Tibial nerve (tissue), 4 donors: ENCODE data around the gene AOAH. TPM values are rescaled to one million over a fixed set of nuclear protein-coding genes. Genes with fewer than 3 reads are reported as not detected.

Source experiments
- DNase-seq, 2 donors: peaks; one replicate each; pipeline ENCODE4 v3.0.0-alpha.2; 2019; ENCODE audit warnings: low spot score in 2 of 2
- H3K27ac ChIP-seq, 4 donors: fragments of 200-600 bp; sonication (generic) in 3 of 4; one replicate each; pipeline ENCODE4 v1.5.1; 2017 to 2019; ENCODE audit warnings: mild to moderate bottlenecking in 1 of 4
- H3K27me3 ChIP-seq, 2 donors: fragments of 200-600 bp; sonication (generic) in 1 of 2; one replicate each; pipeline versions ENCODE4 v1.5.1 to v1.6.0; 2017 to 2019
- H3K36me3 ChIP-seq, 3 donors: fragments of 200-600 bp; sonication (generic); one replicate each; pipeline ENCODE4 v1.5.1; 2018 to 2019
- H3K4me1 ChIP-seq, 4 donors: fragments of 200-600 bp; sonication (generic) in 3 of 4; one replicate each; pipeline ENCODE4 v1.5.1; 2017 to 2019
- H3K4me3 ChIP-seq, 4 donors: fragments of 200-600 bp; sonication (generic) in 3 of 4; one replicate each; pipeline ENCODE4 v1.5.1; 2017 to 2019; ENCODE audit warnings: mild to moderate bottlenecking in 1 of 4, moderate library complexity in 1 of 4
- H3K9me3 ChIP-seq, 4 donors: fragments of 200-600 bp; sonication (generic) in 3 of 4; one replicate each; pipeline ENCODE4 v1.5.1; 2017 to 2019
- EP300 ChIP-seq, 2 donors: sonication (generic); formaldehyde crosslinking; IDR thresholded peaks; one replicate each; pipeline ENCODE4 v1.6.1; 2017; ENCODE audit warnings: antibody characterized with exemption in 2 of 2, mild to moderate bottlenecking in 1 of 2
- POLR2A ChIP-seq, 2 donors: fragments of 450-650 bp; IDR thresholded peaks; one replicate each; pipeline ENCODE4 v1.6.1; 2017; ENCODE audit warnings: antibody characterized with exemption in 2 of 2, mild to moderate bottlenecking in 2 of 2, moderate library complexity in 2 of 2
- WGBS, 2 donors: methylation state at CpG; one replicate each; pipeline ENCODE4 v1.1.5; 2018; 5-methylcytosine and 5-hydroxymethylcytosine counted together
- total RNA-seq, 4 donors: library from RNA; depleted of rRNA; stranded (reverse); fragments of >200 nt; gene quantifications; one replicate each; pipeline ENCODE4 v1.1.0, GENCODE V29; 2016
- TF ChIP-seq, protein P1 (sequence below), 5 experiments: fragments of 200-600 bp in 3 of 5; fragments of 450-650 bp in 2 of 5; sonication (generic) in 3 of 5; IDR thresholded peaks; one replicate each; pipeline ENCODE4 v1.5.1; 2016 to 2019; ENCODE audit warnings: antibody characterized with exemption in 5 of 5, mild to moderate bottlenecking in 3 of 5, moderate library complexity in 2 of 5

The AOAH gene
- total RNA-seq, 4 donors from 2014 or later = 7.5 to 17.8 (median 9.1) TPM

- TF ChIP-seq POLR2A (IDR thresholded peaks at IDR 0.05) = no peak
- TF ChIP-seq EP300 (IDR thresholded peaks at IDR 0.05) = no peak
- TF ChIP-seq, protein P1, sequence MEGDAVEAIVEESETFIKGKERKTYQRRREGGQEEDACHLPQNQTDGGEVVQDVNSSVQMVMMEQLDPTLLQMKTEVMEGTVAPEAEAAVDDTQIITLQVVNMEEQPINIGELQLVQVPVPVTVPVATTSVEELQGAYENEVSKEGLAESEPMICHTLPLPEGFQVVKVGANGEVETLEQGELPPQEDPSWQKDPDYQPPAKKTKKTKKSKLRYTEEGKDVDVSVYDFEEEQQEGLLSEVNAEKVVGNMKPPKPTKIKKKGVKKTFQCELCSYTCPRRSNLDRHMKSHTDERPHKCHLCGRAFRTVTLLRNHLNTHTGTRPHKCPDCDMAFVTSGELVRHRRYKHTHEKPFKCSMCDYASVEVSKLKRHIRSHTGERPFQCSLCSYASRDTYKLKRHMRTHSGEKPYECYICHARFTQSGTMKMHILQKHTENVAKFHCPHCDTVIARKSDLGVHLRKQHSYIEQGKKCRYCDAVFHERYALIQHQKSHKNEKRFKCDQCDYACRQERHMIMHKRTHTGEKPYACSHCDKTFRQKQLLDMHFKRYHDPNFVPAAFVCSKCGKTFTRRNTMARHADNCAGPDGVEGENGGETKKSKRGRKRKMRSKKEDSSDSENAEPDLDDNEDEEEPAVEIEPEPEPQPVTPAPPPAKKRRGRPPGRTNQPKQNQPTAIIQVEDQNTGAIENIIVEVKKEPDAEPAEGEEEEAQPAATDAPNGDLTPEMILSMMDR (IDR thresholded peaks at IDR 0.05) = no peak
- no peaks in the 10 kb centered on the region for H3K4me1 ChIP-seq
- WGBS, 2 donors = 92 to 94% methylated on average over 6 to 10 of the region's 10 CpGs
Measured at GRCh38 chr7:36513393-36513792, 210.9 kb downstream of the AOAH start.

GRCh38 chr7:36512616-36513015, 211.7 kb downstream of the AOAH start:
- WGBS, 2 donors = 56 to 63% methylated on average over 4 of the region's 4 CpGs
- no peak overlapping the region for H3K4me3 ChIP-seq
- H3K36me3 ChIP-seq = no peaks in the 10 kb centered on the region

More at GRCh38 chr7:36513393-36513792, 210.9 kb downstream of the AOAH start:
- Histone ChIP-seq H3K27ac (no peak overlapping the region), H3K4me3 (no peak overlapping the region), H3K36me3 (no peaks in the 10 kb centered on the region), H3K9me3 (no peaks in the 10 kb centered on the region), H3K27me3 (no peaks in the 10 kb centered on the region)
- no peak for DNase-seq

GRCh38 chr7:36509962-36510361, 214.3 kb downstream of the AOAH start:
- Histone ChIP-seq H3K9me3 (no peaks in the 10 kb centered on the region), H3K4me3 (no peak overlapping the region), H3K4me1 (no peaks in the 10 kb centered on the region), H3K36me3 (no peaks in the 10 kb centered on the region), H3K27ac (no peak overlapping the region), H3K27me3 (no peaks in the 10 kb centered on the region)
- DNase-seq = no peak
- TF ChIP-seq, protein P1 (IDR thresholded peaks at IDR 0.05) = no peak
- WGBS, 2 donors = 78 to 81% methylated on average over 9 of the region's 9 CpGs

More at GRCh38 chr7:36512616-36513015, 211.7 kb downstream of the AOAH start:
- Histone ChIP-seq H3K27me3 (no peaks in the 10 kb centered on the region), H3K27ac (no peak overlapping the region), H3K4me1 (no peaks in the 10 kb centered on the region), H3K9me3 (no peaks in the 10 kb centered on the region)
- DNase-seq = no peak
- TF ChIP-seq POLR2A (IDR thresholded peaks at IDR 0.05) (no peak), EP300 (IDR thresholded peaks at IDR 0.05) (no peak)
- TF ChIP-seq, protein P1 (IDR thresholded peaks at IDR 0.05) = no peak

GRCh38 chr7:36507475-36508440, 216.5 kb downstream of the AOAH start:
- no peaks in the 10 kb centered on the region for H3K4me1 ChIP-seq
- no peaks in the 10 kb centered on the region for H3K9me3 ChIP-seq
- H3K27ac ChIP-seq = no peak overlapping the region
- 69 to 76% methylated on average over 9 of the region's 9 CpGs for WGBS, 2 donors
- no peak overlapping the region for H3K4me3 ChIP-seq
- H3K36me3 ChIP-seq = no peaks in the 10 kb centered on the region
- TF ChIP-seq EP300 (IDR thresholded peaks at IDR 0.05) = no peak
- TF ChIP-seq, protein P1 (IDR thresholded peaks at IDR 0.05) = no peak
- TF ChIP-seq POLR2A (IDR thresholded peaks at IDR 0.05) = no peak
- H3K27me3 ChIP-seq = no peaks in the 10 kb centered on the region
- no peak for DNase-seq

- no peaks in the 10 kb centered on the region for H3K36me3 ChIP-seq
- DNase-seq = no peak
- H3K27me3 ChIP-seq = no peaks in the 10 kb centered on the region
- no peak overlapping the region for H3K27ac ChIP-seq
- H3K4me3 ChIP-seq = no peak overlapping the region
- 89 to 97% methylated on average over 3 of the region's 3 CpGs for WGBS, 2 donors
- TF ChIP-seq EP300 (IDR thresholded peaks at IDR 0.05) = no peak
- no peaks in the 10 kb centered on the region for H3K4me1 ChIP-seq
- H3K9me3 ChIP-seq = no peaks in the 10 kb centered on the region
Measured at GRCh38 chr7:36506820-36507219, 217.5 kb downstream of the AOAH start.
